Measurements from ENCODE around the gene HPCAL1. TPM values are rescaled to one million over a fixed set of nuclear protein-coding genes. Genes with fewer than 3 reads are reported as not detected.

Gene HPCAL1
- total and polyA plus RNA-seq, 2 experiments from 2014 or later = 58.9 to 65.4 TPM

DNA sequence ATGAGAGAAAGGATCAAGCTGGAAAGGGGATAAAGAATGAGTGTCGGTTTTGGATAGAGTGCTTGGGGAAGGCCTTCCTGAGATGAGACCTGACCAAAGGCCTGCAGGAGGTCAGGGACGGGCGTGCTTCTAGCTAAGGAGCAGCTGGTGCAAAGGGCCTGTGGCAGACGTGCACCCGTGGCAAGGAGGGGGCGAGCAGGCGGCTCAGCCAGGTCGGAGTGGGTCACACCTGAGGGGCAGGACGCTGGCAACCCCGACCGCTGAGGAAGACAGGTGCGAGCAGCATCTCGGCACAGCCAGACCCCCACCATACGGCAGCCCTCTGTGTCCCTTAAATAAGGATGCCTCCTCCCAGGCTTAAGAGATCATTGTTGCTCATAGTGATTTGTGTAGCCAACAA is 97.3 kb downstream of the HPCAL1 start:
- TF ChIP-seq EZH2 (IDR thresholded peaks at IDR 0.05; ENCODE audit: insufficient read depth, poor library complexity, severe bottlenecking) (no peak), EZH2phosphoT487 (IDR thresholded peaks at IDR 0.05; ENCODE audit: insufficient read depth, low read depth) (no peak)
- in situ Hi-C loops (cut with MboI) = no loop called here
- Histone ChIP-seq H3K9ac (no peak overlapping the region), H3K4me1 (ENCODE audit: insufficient read depth) (peaks cover 32% of the 10 kb centered on the region), H4K20me1 (ENCODE audit: insufficient read depth) (no peaks in the 10 kb centered on the region), H3K79me2 (ENCODE audit: insufficient read depth) (0 out of 2 replicates have a peak, but pooled peaks cover 4% of the 10 kb centered on the region), H2AFZ (no peak overlapping the region), H3K9me2 (ENCODE audit: insufficient read depth) (no peaks in the 10 kb centered on the region), H3F3A (ENCODE audit: insufficient read depth) (0 out of 2 replicates have a peak, but pooled peaks cover 19% of the 10 kb centered on the region), H3K4me2 (ENCODE audit: unreplicated experiment) (no peak overlapping the region), H3K27me3 (replicated peaks; ENCODE audit: insufficient read depth) (no peaks in the 10 kb centered on the region), H3K36me3 (ENCODE audit: low read depth) (no peaks in the 10 kb centered on the region), H3K9me3 (ENCODE audit: low read depth) (no peaks in the 10 kb centered on the region), H3K4me3 (no peak overlapping the region), H3K27ac (no peak overlapping the region)
- WGBS, 2 experiments (ENCODE audit: low coverage in 1 of 2, low lambda C conversion rate in 2 of 2, missing lambda C conversion rate in 2 of 2) = 94 to 95% methylated on average over 14 of the region's 14 CpGs
- no peak for DNase-seq

- Histone ChIP-seq H3K4me3 (no peak overlapping the region), H3K4me2 (ENCODE audit: unreplicated experiment) (no peak overlapping the region), H3K4me1 (ENCODE audit: insufficient read depth) (peaks cover 36% of the 10 kb centered on the region), H3K27ac (no peak overlapping the region), H3K9me2 (ENCODE audit: insufficient read depth) (no peaks in the 10 kb centered on the region), H3K9ac (no peak overlapping the region), H4K20me1 (ENCODE audit: insufficient read depth) (no peaks in the 10 kb centered on the region), H2AFZ (no peak overlapping the region), H3K27me3 (replicated peaks; ENCODE audit: insufficient read depth) (no peaks in the 10 kb centered on the region), H3K36me3 (ENCODE audit: low read depth) (no peaks in the 10 kb centered on the region), H3F3A (ENCODE audit: insufficient read depth) (0 out of 2 replicates have a peak, but pooled peaks cover 22% of the 10 kb centered on the region), H3K79me2 (ENCODE audit: insufficient read depth) (no peaks in the 10 kb centered on the region), H3K9me3 (ENCODE audit: low read depth) (no peaks in the 10 kb centered on the region)
- no peak for DNase-seq
- in situ Hi-C loops (cut with MboI) = no loop called here
- WGBS, 2 experiments (ENCODE audit: low coverage in 1 of 2, low lambda C conversion rate in 2 of 2, missing lambda C conversion rate in 2 of 2) = 91% methylated on average over 11 of the region's 11 CpGs
- TF ChIP-seq EZH2 (IDR thresholded peaks at IDR 0.05; ENCODE audit: insufficient read depth, poor library complexity, severe bottlenecking) = no peak
- TF ChIP-seq EZH2phosphoT487 (IDR thresholded peaks at IDR 0.05; ENCODE audit: insufficient read depth, low read depth) = no peak
These were observed 97.9 kb downstream of the HPCAL1 start for GRCh38 chr2:10400568-10400977.

DNA sequence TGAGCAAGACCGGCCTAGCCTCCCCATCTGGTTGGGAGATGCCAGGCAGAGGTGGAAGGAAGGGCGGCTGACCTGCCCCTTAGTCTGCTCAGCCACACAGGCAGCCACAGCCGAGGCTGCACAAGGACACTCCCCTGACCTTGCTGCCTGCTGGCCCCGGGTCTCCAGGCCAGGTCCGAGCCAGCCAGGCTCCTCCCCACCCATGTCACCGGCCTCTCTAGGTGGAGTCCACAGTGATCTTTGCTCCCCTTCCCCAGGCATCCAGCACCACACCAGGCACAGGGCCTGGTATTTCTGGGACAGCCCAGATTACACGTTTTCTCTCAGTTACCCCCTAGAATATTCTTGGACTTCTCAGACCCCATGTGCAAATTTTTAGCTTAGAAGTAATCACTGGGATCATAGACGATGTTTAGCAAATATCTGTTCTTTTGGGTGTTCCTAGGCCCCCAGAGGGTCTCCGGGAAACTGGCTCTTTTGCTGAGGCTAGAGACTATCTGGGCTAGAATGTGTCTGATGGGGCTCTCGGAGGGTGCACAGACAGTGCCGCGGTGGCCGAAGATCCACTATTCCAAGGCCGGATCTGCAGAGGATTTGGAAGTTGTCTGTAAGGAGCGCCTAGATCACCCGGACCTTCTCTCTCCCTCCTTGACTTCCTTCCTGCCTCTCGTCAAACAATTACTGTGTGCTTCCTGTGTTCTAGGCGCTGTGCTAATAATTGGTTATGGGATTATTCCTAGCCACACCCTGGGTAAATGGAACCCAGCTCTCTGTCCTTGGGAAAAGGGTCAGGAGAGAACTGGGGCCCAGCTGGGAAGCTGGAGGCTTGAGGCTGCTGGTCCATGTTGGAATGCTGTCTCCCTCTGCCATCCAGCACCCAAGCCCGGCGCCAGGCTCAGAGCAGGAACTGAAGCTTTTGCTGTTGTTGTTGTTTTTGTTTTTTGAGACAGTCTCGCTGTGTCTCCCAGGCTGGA is 98.6 kb downstream of the HPCAL1 start:
- no peak for TF ChIP-seq EZH2 (IDR thresholded peaks at IDR 0.05; ENCODE audit: insufficient read depth, poor library complexity, severe bottlenecking)
- TF ChIP-seq EZH2phosphoT487 (IDR thresholded peaks at IDR 0.05; ENCODE audit: insufficient read depth, low read depth) = no peak
- Histone ChIP-seq H3K9ac (no peak overlapping the region), H3K4me3 (no peak overlapping the region), H3K9me2 (ENCODE audit: insufficient read depth) (no peaks in the 10 kb centered on the region), H2AFZ (no peak overlapping the region), H3K9me3 (ENCODE audit: low read depth) (no peaks in the 10 kb centered on the region), H3K36me3 (ENCODE audit: low read depth) (no peaks in the 10 kb centered on the region), H3F3A (ENCODE audit: insufficient read depth) (0 out of 2 replicates have a peak, but pooled peaks cover 29% of the 10 kb centered on the region), H3K27me3 (replicated peaks; ENCODE audit: insufficient read depth) (no peaks in the 10 kb centered on the region), H3K4me2 (ENCODE audit: unreplicated experiment) (no peak overlapping the region), H3K4me1 (ENCODE audit: insufficient read depth) (peaks cover 42% of the 10 kb centered on the region), H4K20me1 (ENCODE audit: insufficient read depth) (no peaks in the 10 kb centered on the region), H3K79me2 (ENCODE audit: insufficient read depth) (no peaks in the 10 kb centered on the region), H3K27ac (0 out of 2 replicates have a peak overlapping the region, but pooled peaks have one; percentile 29)
- 84% methylated on average over 21 of the region's 21 CpGs for WGBS, 2 experiments (ENCODE audit: low coverage in 1 of 2, low lambda C conversion rate in 2 of 2, missing lambda C conversion rate in 2 of 2)
- DNase-seq = no peak
- in situ Hi-C loops (cut with MboI) = no loop called here

DNA sequence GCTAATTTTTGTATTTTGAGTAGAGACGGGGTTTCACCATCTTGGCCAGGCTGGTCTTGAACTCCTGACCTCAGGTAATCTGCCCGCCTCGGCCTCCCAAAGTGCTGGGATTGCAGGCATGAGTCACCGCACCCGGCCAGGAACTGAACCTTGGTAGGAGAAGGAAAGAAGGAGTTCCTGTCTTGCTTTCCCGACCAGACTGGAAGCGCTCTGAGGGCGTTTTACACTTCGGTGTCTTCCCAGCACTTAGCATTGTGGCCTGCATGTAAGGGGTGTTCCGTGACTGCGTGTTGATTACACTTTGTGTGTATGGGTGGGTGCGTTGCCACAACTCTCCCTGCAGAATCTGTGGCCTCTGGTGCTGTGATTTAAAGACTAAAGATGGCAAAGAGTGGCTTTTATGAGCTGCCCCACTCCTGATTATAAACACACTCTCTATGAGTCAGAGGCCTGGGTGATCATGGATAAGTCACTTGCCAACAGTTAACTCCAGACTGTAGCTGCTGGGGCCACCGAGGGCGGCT is 99.4 kb downstream of the HPCAL1 start:
- 34 to 35% methylated on average over 14 of the region's 14 CpGs for WGBS, 2 experiments (ENCODE audit: low coverage in 1 of 2, low lambda C conversion rate in 2 of 2, missing lambda C conversion rate in 2 of 2)
- H3K79me2 ChIP-seq (ENCODE audit: insufficient read depth) = no peaks in the 10 kb centered on the region
- no peaks in the 10 kb centered on the region for H3K36me3 ChIP-seq (ENCODE audit: low read depth)
- in situ Hi-C loops (cut with MboI) = no loop called here
- no peak overlapping the region for H3K9ac ChIP-seq
- peak overlapping the region; percentile 29 for H3K27ac ChIP-seq
- H3K9me3 ChIP-seq (ENCODE audit: low read depth) = no peaks in the 10 kb centered on the region
- H3K4me2 ChIP-seq (ENCODE audit: unreplicated experiment) = peak overlapping the region; percentile 37
- peaks cover 45% of the 10 kb centered on the region for H3K4me1 ChIP-seq (ENCODE audit: insufficient read depth)
- DNase-seq = peak; percentile 89
- no peak overlapping the region for H2AFZ ChIP-seq
- no peak overlapping the region for H3K4me3 ChIP-seq
- TF ChIP-seq EZH2phosphoT487 (IDR thresholded peaks at IDR 0.05; ENCODE audit: insufficient read depth, low read depth) = no peak
- no peak for TF ChIP-seq EZH2 (IDR thresholded peaks at IDR 0.05; ENCODE audit: insufficient read depth, poor library complexity, severe bottlenecking)
- H3F3A ChIP-seq (ENCODE audit: insufficient read depth) = peaks cover 36% of the 10 kb centered on the region
- H4K20me1 ChIP-seq (ENCODE audit: insufficient read depth) = no peaks in the 10 kb centered on the region
- H3K27me3 ChIP-seq (replicated peaks; ENCODE audit: insufficient read depth) = no peaks in the 10 kb centered on the region
- H3K9me2 ChIP-seq (ENCODE audit: insufficient read depth) = no peaks in the 10 kb centered on the region
